GM21529 (cell line): ENCODE data around the gene B3GAT1.

Source experiments
- ATAC-seq: cut with Tn5 transposase; IDR thresholded peaks from one replicate; pipeline ENCODE4 v1.9.1; 2021; ENCODE audit not compliant: unreplicated experiment

Gene B3GAT1

DNA sequence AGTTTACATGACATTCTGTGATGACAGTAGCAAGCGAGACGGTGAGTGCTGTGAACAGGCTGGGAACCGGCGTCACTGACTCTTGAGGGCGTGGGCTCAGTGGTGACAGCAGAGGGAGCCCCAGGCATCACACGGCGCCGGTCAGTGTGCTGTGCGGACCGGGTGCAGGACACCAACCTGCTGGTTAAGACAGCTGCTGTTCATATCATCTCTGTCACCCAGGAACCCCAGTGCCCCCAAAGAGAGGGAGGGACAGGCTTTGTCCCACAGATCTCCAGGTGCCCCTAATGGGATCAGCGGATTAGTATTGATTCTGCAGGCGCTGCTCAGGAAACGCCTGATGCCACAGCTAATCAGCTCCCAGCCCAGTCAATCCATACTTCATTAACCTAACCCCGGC, 18.4 kb downstream of the B3GAT1 start:
- no peak for ATAC-seq

DNA sequence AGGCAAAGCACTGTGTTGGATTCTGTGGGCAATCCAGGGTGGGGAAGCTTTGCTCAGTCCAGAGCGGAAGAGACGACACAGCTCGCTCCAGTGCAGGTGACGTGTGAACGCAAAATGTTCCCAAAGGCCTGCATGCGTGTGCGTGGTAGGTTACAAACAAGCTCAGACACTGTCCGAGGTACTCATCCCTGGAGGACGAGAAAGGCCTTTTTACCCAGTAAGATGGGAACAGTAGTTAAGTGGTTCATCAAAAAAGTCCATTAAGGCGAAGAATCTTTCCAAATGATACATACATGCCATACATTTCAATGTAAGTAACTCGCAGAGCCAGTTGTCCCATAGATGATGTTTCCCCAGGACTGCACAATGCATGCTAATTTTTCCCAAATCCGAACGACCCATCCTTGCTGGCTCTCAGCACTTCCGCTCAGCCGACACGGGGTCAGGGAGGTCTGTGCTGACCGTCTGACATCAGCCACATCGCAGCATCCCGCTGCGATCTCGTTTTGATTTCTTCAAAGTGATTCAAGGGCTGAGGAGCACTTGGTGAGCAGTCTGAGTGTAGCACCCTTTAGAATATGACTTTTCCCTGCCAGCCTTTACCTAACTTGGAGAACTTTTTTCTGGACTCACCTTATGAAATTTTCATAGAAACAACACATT, 19.0 kb downstream of the B3GAT1 start:
- ATAC-seq = no peak

GRCh38 chr11:134391656-134392055, 20.4 kb downstream of the B3GAT1 start:
- ATAC-seq = no peak

DNA sequence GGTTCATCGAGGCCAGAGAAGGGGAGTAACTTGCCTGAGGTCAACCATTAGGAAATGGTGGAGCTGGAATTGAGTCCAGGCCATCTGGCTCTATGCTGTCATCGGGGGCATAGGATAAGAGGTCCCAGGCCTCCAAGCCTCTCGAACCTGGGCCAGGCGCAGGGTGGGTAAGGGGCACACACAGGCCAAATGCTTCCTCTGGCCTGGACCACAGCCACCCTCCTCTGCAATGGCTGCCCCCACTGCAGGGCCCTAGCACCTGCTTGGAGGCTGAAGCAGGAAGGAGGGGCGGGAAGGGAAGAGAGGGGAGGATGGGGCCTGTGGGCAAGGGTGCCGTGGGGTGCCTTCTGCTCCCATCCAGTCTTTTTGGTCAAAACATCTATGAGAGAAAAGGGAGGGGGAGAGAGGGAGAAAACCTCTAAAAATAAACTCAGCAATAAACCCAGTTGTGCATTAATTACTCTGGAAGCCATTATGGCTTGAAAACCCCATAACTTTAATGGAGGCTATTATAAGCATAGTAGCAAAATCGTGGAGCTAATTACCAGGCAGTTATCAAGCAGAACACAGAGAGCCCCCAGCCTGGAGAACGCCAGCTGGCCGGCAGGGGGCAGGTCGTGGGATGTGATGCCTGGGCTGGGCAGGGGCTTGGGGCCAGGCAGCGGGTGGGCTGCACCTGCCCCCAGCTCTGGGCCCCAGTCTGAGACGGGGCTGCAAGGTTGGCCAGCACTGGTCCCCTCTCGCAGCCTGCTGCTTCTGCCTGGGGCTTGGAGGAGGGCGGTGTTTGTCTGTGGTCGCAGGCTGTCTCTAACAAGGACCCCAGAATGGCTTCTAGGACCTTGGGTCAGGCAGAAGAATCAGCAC, 21.1 kb downstream of the B3GAT1 start:
- ATAC-seq = no peak

DNA sequence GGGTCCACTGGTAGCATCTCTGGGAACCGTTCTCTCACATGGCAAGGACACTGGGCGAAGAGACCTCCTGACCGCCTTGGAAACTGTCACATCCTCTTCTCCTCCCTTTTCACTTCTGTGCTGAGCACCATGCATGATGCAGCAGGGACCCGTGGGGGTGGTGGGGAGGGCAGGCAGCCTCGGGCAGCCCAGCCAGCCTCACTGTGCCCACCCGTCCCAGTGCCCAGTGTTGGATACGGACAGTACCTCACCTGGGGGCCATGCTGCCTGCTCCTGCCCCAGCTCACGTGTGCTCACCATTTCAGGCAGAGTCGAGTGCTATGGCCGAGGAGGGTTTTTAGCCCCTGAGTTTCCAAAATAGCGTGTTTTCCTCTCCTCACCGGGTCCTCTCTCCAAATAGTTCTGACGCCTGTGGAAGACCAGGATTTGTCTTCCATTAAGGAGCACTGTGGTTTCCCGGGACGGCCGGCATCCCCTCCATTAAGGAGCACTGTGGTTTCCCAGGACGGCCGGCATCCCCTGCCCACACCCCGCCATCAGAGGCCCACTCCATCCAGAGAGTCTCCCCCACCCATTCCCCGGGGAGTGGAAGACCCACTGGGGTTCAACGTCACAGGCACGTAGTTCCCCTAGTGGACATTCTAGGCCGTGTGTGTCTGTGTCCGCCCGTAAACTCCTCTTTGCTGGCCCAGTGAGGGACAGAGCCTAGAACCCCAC, 22.4 kb downstream of the B3GAT1 start:
- no peak for ATAC-seq

GRCh38 chr11:134388590-134388989, 23.5 kb downstream of the B3GAT1 start:
- no peak for ATAC-seq

DNA sequence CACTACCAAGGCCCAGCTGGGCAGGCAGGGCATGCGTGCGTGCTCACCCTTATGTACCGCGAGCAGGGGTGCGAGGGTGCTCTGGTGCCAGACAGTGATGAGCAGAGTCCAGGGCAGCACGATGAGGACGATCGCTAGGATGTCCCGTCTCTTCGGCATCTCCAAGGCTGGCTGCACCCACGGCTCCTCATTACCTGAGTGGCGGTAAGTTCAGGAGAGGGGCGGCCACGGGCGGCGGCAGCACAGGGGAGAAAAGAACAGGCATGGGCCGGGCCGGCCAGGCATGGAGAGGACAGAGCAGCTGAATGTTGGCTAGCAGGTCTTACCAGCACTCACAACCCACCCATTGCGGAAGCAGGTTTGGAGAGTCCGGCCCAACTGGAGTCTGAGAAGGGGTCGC, 24.5 kb downstream of the B3GAT1 start:
- ATAC-seq = no peak

DNA sequence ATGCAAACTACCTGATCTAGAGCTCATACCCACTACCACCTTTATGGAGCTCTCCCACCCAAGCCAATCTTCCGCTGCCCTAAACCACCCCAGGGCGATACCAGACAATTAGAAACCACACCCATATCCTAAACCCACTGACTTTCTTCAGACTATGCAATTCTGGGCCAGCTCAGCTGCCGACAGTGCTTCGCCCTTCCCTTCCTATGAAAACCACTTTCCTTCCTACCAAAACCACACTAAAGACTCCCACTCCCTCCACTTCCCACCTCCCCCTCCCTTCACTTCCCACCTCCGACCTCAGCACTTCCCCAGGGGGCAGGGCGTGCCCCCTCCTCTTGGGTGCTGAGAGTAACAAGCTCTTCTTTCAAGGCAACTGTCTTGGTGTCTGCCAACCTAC, 25.1 kb downstream of the B3GAT1 start:
- ATAC-seq = no peak

DNA sequence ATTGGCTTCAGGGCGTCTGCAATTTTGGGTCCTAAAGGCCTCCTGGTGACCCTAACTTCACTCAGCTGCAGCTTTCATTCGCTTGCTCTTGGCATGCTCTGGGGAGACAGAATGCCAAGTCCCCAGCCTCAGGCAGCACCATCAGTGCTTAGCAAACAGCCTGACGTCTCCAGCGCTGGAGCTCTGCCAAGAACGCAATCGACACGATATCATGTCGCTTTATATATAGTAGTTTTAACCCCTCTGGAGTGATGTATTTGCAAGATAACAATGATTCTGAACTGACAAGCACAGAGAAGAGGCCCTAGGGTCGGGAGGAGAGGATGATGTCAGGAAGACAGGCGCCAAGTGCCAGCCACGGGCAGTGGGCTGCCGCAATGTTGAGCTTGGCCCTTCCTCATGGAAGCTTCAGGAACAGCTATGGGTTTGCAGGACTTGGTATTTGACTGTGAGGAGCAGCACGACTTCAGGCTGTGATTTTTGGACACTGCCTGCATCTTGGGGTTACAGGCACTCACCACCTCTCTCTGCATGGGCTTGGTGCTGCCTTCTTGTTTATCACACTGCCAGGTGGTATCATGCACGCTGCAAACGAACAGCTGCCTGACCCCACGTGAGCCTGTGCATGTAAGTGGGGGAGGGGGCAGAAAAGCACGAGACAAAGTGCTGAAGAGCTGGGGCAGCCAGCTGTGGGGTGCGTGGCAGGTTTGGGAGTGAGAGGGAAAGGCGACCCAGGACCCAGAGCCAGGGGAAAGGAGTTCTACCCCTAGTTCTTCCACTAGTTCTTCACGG, 26.1 kb downstream of the B3GAT1 start:
- ATAC-seq = no peak

GRCh38 chr11:134385171-134385570, 26.9 kb downstream of the B3GAT1 start:
- ATAC-seq = no peak

DNA sequence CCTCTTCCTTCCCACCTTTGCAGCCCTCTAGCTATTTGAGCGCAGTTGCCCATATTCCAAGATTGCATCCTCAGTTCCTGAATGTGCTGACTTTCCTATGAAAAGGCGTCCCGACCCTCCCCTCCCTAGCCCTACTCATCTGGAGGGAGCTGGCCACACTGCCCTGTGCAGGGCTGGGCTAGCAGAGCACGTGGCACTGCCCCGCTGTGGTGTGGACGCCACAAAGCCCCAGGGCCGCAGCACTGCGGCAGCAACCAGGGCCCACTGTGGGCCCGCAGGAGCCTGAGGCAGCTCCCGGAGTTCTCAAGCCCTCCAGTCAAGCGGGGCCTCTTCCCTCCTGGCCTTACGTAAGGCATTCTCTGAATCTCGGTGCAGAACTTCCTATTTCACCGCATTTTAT, 27.6 kb downstream of the B3GAT1 start:
- no peak for ATAC-seq

DNA sequence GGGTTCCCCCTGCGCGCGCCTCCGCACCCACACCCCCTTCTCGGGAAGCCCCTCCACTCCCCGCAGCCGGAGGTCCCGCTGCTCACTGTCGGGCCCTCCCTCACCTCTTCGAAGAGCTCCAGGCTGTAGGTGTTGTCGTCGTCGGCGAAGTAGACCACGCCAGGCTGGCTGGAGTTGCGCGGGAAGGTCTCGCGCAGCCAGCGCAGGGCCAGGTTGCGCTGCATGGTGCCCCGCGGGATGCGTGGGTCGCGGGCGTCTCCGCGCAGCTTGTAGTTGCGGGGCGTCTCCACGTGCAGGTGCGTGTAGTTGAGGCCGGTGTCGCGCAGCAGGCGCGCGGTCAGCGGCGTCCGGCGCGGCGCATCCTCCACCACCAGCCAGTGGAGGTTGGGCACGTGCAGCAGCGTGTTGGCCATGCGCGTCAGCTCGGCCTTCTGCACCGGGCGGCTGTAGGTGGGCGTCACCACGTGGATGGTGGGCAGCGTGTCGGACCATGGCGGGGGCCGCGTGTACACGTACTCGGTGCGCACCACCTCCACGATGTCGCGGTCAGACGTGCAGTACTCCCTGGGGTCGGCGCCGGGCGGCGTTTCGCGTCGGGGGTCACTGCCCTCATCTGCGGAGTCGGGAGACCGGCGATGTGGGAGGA, 28.3 kb downstream of the B3GAT1 start:
- no peak for ATAC-seq

- no peak for ATAC-seq
Measured at GRCh38 chr11:134382830-134383229, 29.2 kb downstream of the B3GAT1 start.

DNA sequence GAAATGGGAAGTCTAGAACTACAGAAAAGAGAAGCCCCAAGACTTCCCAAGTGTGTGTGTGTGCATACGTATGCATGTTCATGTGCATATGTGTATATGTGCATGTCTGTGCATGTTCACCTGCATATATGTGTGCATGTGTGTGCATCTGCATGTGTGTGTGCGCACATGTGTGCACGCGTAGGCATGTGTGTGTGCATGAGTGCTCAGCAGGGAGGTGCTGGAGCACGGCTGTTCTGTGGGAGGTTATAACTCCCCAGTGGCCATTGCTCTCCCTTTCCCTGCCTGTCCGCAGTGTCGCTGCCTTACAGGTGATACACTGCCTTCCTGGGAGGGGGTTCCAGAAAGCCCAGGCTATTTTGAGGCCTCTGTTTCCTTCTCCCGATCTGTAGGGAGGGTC, 29.8 kb downstream of the B3GAT1 start:
- ATAC-seq = no peak

- no peak for ATAC-seq
Measured at GRCh38 chr11:134380785-134381184, 31.3 kb downstream of the B3GAT1 start.

DNA sequence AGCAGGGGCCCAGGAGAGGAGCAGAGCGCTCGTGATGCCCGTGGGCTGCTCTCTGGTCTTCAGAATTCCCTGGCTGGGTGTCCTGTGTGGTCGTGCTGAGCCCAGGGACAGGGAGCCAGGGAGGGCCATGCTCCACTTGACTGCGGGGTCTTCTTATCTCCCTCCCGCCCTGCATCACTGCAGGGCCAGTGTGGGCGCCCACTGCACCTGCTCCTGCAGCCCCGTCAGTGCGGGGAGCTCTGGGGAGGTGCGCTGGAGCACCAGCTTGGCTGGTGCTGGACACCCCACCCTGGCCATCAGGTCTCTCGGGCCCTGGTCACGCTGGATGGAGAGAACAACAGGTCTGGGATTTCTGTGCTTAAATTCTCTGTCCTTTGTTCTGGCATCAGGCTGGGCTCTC, 31.8 kb downstream of the B3GAT1 start:
- ATAC-seq = no peak

GRCh38 chr11:134379241-134379640, 32.8 kb downstream of the B3GAT1 start:
- no peak for ATAC-seq

GRCh38 chr11:134377876-134378275, 34.2 kb downstream of the B3GAT1 start:
- no peak for ATAC-seq

DNA sequence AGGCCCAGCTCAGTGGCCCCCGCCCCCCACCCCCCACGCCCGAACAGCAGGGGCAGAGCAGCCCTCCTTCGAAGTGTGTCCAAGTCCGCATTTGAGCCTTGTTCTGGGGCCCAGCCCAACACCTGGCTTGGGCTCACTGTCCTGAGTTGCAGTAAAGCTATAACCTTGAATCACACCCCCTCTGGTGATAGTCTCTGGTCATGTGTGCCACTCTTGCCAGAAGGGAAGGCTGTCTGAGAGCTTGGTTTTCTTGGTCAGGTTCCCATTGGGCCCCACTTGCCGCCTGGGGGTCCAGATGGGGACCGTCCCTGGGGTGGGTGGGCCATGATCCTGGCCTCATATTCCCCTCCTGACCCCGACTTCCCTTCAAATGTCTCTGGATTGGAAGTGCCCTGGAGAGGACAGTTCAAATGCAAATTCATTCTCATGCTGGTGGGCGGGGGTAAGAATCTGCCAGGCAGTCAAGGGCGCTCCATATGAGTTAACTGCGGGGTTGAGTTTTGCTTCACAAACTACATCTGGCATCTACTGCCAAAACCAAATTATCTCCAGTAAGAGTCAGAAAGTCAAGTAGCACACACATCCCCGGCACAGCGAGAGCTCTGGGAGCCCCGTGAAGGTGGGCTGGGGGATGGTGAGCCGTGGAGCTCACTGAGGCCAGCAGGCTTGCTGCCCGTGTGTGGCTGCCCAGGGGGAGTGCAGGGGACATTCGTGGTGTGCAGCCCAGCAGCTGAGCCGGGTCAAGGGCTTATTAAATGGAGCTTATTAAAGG, 35.7 kb downstream of the B3GAT1 start:
- ATAC-seq = no peak
